Lower leg skin (tissue), 3 donors: ENCODE measurements around the gene AUTS2.

Source experiments
- POLR2A ChIP-seq, 2 donors: fragments of 450-650 bp; IDR thresholded peaks; one replicate each; pipeline ENCODE4 v1.6.1; 2016 to 2017; ENCODE audit warnings: antibody characterized with exemption in 2 of 2, mild to moderate bottlenecking in 1 of 2, moderate library complexity in 1 of 2
- TF ChIP-seq, protein P1 (sequence below), 3 donors: fragments of 450-650 bp; IDR thresholded peaks; one replicate each; pipeline ENCODE4 v1.5.1; 2016; ENCODE audit warnings: antibody characterized with exemption in 3 of 3, mild to moderate bottlenecking in 3 of 3, moderate library complexity in 2 of 3

DNA sequence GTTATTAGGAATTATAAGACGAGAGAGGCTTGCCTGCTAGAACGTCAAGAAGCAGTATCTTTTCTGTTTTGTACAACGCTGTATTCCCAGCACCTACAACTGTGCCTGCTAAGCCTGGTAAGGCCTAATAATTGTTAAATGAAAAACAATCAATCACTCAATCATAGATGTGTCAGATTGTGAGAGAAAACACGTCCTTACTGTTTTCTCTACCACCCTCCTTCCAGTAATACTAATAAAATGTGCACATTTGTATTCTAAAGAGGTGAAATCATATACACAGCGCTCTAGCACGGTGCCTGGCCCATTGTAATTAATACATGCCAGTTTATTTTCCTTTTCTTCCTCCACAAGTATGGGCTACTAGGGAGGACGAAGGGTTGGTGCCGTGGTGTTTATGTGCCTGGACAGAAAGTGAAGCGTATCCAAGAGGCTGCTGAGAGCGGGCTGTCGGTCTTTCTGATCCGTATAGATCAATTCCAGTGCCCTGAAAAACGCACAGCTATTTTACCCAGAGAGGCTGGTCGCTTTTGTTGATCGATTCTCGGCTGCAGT, 1.5 kb upstream of the AUTS2 start:
- TF ChIP-seq, protein P1, sequence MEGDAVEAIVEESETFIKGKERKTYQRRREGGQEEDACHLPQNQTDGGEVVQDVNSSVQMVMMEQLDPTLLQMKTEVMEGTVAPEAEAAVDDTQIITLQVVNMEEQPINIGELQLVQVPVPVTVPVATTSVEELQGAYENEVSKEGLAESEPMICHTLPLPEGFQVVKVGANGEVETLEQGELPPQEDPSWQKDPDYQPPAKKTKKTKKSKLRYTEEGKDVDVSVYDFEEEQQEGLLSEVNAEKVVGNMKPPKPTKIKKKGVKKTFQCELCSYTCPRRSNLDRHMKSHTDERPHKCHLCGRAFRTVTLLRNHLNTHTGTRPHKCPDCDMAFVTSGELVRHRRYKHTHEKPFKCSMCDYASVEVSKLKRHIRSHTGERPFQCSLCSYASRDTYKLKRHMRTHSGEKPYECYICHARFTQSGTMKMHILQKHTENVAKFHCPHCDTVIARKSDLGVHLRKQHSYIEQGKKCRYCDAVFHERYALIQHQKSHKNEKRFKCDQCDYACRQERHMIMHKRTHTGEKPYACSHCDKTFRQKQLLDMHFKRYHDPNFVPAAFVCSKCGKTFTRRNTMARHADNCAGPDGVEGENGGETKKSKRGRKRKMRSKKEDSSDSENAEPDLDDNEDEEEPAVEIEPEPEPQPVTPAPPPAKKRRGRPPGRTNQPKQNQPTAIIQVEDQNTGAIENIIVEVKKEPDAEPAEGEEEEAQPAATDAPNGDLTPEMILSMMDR (IDR thresholded peaks at IDR 0.05) = no peak
- no peak for TF ChIP-seq POLR2A (IDR thresholded peaks at IDR 0.05)
